K562 (cell line): ENCODE results near the gene ACTL8. TPM values are rescaled to one million over a fixed set of nuclear protein-coding genes. Genes with fewer than 3 reads are reported as not detected.

Source experiments
- CHCHD3 ChIP-seq: fragments of 250-450 bp; sonication (Bioruptor Pico); IDR thresholded peaks from 2 replicates; pipeline ENCODE4 v2.1.2; 2022; ENCODE audit warnings: mild to moderate bottlenecking
- CHD1 ChIP-seq: fragments of 200-600 bp; sonication (generic); IDR thresholded peaks from one replicate; pipeline ENCODE4 v1.6.1; 2012; ENCODE audit warnings: mild to moderate bottlenecking, moderate library complexity, low read length, inconsistent platforms
- HOXB6 ChIP-seq: fragments of 250-450 bp; sonication (Bioruptor Pico); IDR thresholded peaks from 2 replicates; pipeline ENCODE4 v1.5.1; 2022; ENCODE audit warnings: mild to moderate bottlenecking, borderline replicate concordance
- MGA ChIP-seq: fragments of 450-650 bp; IDR thresholded peaks from 2 replicates; pipeline ENCODE4 v1.6.1; 2016; ENCODE audit warnings: mild to moderate bottlenecking, moderate library complexity
- MYC ChIP-seq, 2 experiments: fragments of 250-450 bp in 1 of 2; sonication (Bioruptor Pico) in 1 of 2; IDR thresholded peaks; 2 replicates each; pipeline versions ENCODE4 v1.5.1 to v1.6.1; 2012 to 2021; ENCODE audit warnings: low read depth in 2 of 2, borderline replicate concordance in 1 of 2, improper control_type of control experiment in 1 of 2, low read length in 1 of 2, mild to moderate bottlenecking in 1 of 2, moderate library complexity in 1 of 2
- TAF15 ChIP-seq: fragments of 200-400 bp; formaldehyde crosslinking; IDR thresholded peaks from 2 replicates; pipeline ENCODE4 v1.6.1; 2017; ENCODE audit warnings: mild to moderate bottlenecking, low read depth, low read length, moderate library complexity
- WHSC1 ChIP-seq: IDR thresholded peaks from one replicate; pipeline ENCODE4 v1.6.1; 2012; ENCODE audit warnings: low read length, control low read depth, inconsistent platforms
- XRCC5 ChIP-seq: fragments of 200-400 bp; formaldehyde crosslinking; IDR thresholded peaks from 2 replicates; pipeline ENCODE4 v1.6.1; 2017; ENCODE audit warnings: low read depth, mild to moderate bottlenecking, low read length
- ZKSCAN3 ChIP-seq: fragments of 250-450 bp; sonication (Bioruptor Pico); IDR thresholded peaks from 2 replicates; pipeline ENCODE4 v1.4.0; 2020
- ZNF12 ChIP-seq: sonication (generic); formaldehyde crosslinking; IDR thresholded peaks from 2 replicates; pipeline ENCODE4 v1.4.0; 2020; ENCODE audit warnings: mild to moderate bottlenecking, missing genetic modification reagents
- polyA plus RNA-seq, 8 experiments: library from polyadenylated mRNA; depleted of rRNA in 4 of 8; stranded (reverse) in 5 of 8; unstranded in 3 of 8; fragments of >200 nt; fragmentation: Nextera tagmentation in 2 of 8; fragmentation: Illumina TruSeq in 1 of 8; extraction: Ambion mirVana in 2 of 8; extraction: Trizol in 1 of 8; gene quantifications; 2 replicates each; pipeline versions ENCODE4 v1.2.1 to v1.2.3, GENCODE V29; 2011 to 2014; ENCODE audit warnings: inconsistent platforms in 1 of 8, missing spikeins in 1 of 8
- total RNA-seq, 7 experiments: library from RNA; depleted of rRNA in 6 of 7; stranded (reverse); fragments of >200 nt in 6 of 7; fragmentation: Illumina TruSeq in 2 of 7; extraction: Trizol in 2 of 7; gene quantifications; 2 replicates each; pipeline versions ENCODE4 v1.2.1 to v1.2.3, GENCODE V29; 2011 to 2021; ENCODE audit warnings: low replicate concordance in 1 of 7

Gene ACTL8
- total and polyA plus RNA-seq, 9 of the 15 experiments (the other 6 are each of a cell fraction or from before 2014, with no cell fraction given) = 0.30 to 3.3 (median 1.6) TPM

- TF ChIP-seq WHSC1 (no peak), MGA (peak; percentile 91), HOXB6 (CRISPR knock-in tag) (no peak), CHCHD3 (no peak), TAF15 (no peak), ZKSCAN3 (CRISPR knock-in tag) (no peak), MYC (IDR thresholded peaks at IDR 0.05; ENCODE audit: low read depth, low read length) (peak; percentile 97), MYC (CRISPR knock-in tag; IDR thresholded peaks at IDR 0.05; ENCODE audit: borderline replicate concordance, low read depth) (0 out of 2 replicates have a peak, but pooled peaks have one; percentile 55), ZNF12 (CRISPR knock-in tag) (no peak), XRCC5 (0 out of 2 replicates have a peak, but pooled peaks have one; percentile 40), CHD1 (no peak)
Observed at GRCh38 chr1:17755120-17755519, at the start of gene ACTL8 (continued).
